GM18873 (cell line): Measurements from ENCODE around the gene METTL25B.
A peak's percentile ranks its signal among the peaks of the same experiment; 100 is the strongest.

Experiments used
- ATAC-seq: cut with Tn5 transposase; IDR thresholded peaks from one replicate; pipeline ENCODE4 v1.9.1; 2021; ENCODE audit warnings: mild to moderate bottlenecking, moderate library complexity, moderate number of reproducible peaks; ENCODE audit not compliant: unreplicated experiment, low FRiP score

Gene METTL25B

GRCh38 chr1:156727926-156728598 lies at the start of gene METTL25B:
Gene METTL25B, plus strand, starts transcription at chr1:156728469. Its CDS starts 636 bp downstream, at chr1:156729105.
- peak; percentile 27 for ATAC-seq

GRCh38 chr1:156680056-156680455 lies 48.2 kb upstream of the METTL25B start:
- ATAC-seq: no peak

GRCh38 chr1:156681196-156681960 lies 46.9 kb upstream of the METTL25B start:
- no peak for ATAC-seq

GRCh38 chr1:156682166-156682890 lies 45.9 kb upstream of the METTL25B start:
- no peak for ATAC-seq

GRCh38 chr1:156684227-156684782 lies 44.0 kb upstream of the METTL25B start:
- no peak for ATAC-seq

GRCh38 chr1:156689035-156689952 lies 39.0 kb upstream of the METTL25B start:
- no peak for ATAC-seq

GRCh38 chr1:156689953-156690674 lies 38.2 kb upstream of the METTL25B start:
- no peak for ATAC-seq

GRCh38 chr1:156690675-156691036 lies 37.6 kb upstream of the METTL25B start:
- ATAC-seq: no peak

GRCh38 chr1:156691191-156691590 lies 37.1 kb upstream of the METTL25B start:
- no peak for ATAC-seq

GRCh38 chr1:156691665-156692440 lies 36.4 kb upstream of the METTL25B start:
- no peak for ATAC-seq

- no peak for ATAC-seq
Measured at GRCh38 chr1:156692441-156692924, 35.8 kb upstream of the METTL25B start.

- no peak for ATAC-seq
Measured at GRCh38 chr1:156692925-156693847, 35.1 kb upstream of the METTL25B start.

GRCh38 chr1:156693848-156694689 lies 34.2 kb upstream of the METTL25B start:
- no peak for ATAC-seq

GRCh38 chr1:156694690-156694962 lies 33.6 kb upstream of the METTL25B start:
- no peak for ATAC-seq

GRCh38 chr1:156696755-156697154 lies 31.5 kb upstream of the METTL25B start:
- no peak for ATAC-seq

GRCh38 chr1:156697481-156697880 lies 30.8 kb upstream of the METTL25B start:
- no peak for ATAC-seq

GRCh38 chr1:156698995-156699394 lies 29.3 kb upstream of the METTL25B start:
- no peak for ATAC-seq
